Measurements from ENCODE around the gene TUBA4B.
"Not testable (repeated sequence)": the region's sequence is repeated elsewhere in the genome, so short reads cannot be mapped to it uniquely, and the experiment has no call there.

TUBA4B gene

GRCh38 chr2:219251656-219252055, 1.4 kb upstream of the TUBA4B start:
- no peak for TF ChIP-seq CTCF (IDR thresholded peaks at IDR 0.05; ENCODE audit: control extremely low read depth, extremely low read depth, low read depth, missing control alignments)
- CTCF ChIA-PET: interaction anchor here (1.4 to 10.2 kb wide), 5 partner anchors 10 to 92 kb away, joined by 3 to 116 read pairs (median 4); no protein-coding TSS in a partner anchor

GRCh38 chr2:219252084-219252483, 959 bp upstream of the TUBA4B start:
- TF ChIP-seq CTCF (IDR thresholded peaks at IDR 0.05; ENCODE audit: control extremely low read depth, extremely low read depth, low read depth, missing control alignments): no peak

More at GRCh38 chr2:219251656-219252055, 1.4 kb upstream of the TUBA4B start:
- POLR2A ChIA-PET: interaction anchor here (0.9 to 1.6 kb wide), 3 partner anchors 34 to 75 kb away, joined by 3 to 8 read pairs (median 4); partner anchors contain the start of gene CNPPD1
- no peak for DNase-seq (ENCODE audit: extremely low spot score)

GRCh38 chr2:219252570-219252899, 508 bp upstream of the TUBA4B start:
- POLR2A ChIA-PET: interaction anchor here (0.5 to 2.8 kb wide), 18 partner anchors 8 to 512 kb away, joined by 3 to 16 read pairs (median 5); partner anchors contain the start of genes CNPPD1 and ZFAND2B
- no peak for DNase-seq (ENCODE audit: extremely low spot score)
- no peak for TF ChIP-seq CTCF (IDR thresholded peaks at IDR 0.05; ENCODE audit: control extremely low read depth, extremely low read depth, low read depth, missing control alignments)
- CTCF ChIA-PET: interaction anchor here (0.8 to 10.2 kb wide), 12 partner anchors 9 to 135 kb away, joined by 3 to 116 read pairs (median 4); partner anchors contain the start of genes ANKZF1, ATG9A, DNAJB2 and DNPEP

More at GRCh38 chr2:219252084-219252483, 959 bp upstream of the TUBA4B start:
- ChIA-PET POLR2A (interaction anchor here (0.6 to 2.8 kb wide), 7 partner anchors 13 to 512 kb away, joined by 3 to 13 read pairs (median 4); partner anchors contain the start of gene CNPPD1), CTCF (interaction anchor here (0.8 to 10.2 kb wide), 10 partner anchors 10 to 136 kb away, joined by 3 to 116 read pairs (median 4); partner anchors contain the start of genes ANKZF1, ATG9A and DNPEP)
- DNase-seq (ENCODE audit: extremely low spot score): no peak

- CTCF ChIA-PET: interaction anchor here (0.8 to 10.2 kb wide), 13 partner anchors 8 to 276 kb away, joined by 3 to 116 read pairs (median 4); partner anchors contain the start of genes ANKZF1, ATG9A, GLB1L and STK16
- peak; percentile 98 for DNase-seq (ENCODE audit: extremely low spot score)
- POLR2A ChIA-PET: interaction anchor here (0.6 to 2.8 kb wide), 10 partner anchors 9 to 648 kb away, joined by 3 to 19 read pairs (median 6); partner anchors contain the start of genes DNAJB2, GLB1L, STK16 and ZFAND2B
- TF ChIP-seq CTCF (IDR thresholded peaks at IDR 0.05; ENCODE audit: control extremely low read depth, extremely low read depth, low read depth, missing control alignments): no peak
These were observed 928 bp downstream of the TUBA4B start, which contains the start of gene TUBA4A for GRCh38 chr2:219253753-219254589. TUBA4A (minus strand) TSS chr2:219253918; CDS start chr2:219253858, 60 bp downstream.

- DNase-seq (ENCODE audit: extremely low spot score): peak; percentile 57
- POLR2A ChIA-PET: interaction anchor here (0.7 to 2.8 kb wide), 7 partner anchors 9 to 47 kb away, joined by 3 to 19 read pairs (median 13); partner anchors contain the start of genes DNAJB2, GLB1L, STK16 and ZFAND2B
- CTCF ChIA-PET: interaction anchor here (0.8 to 10.2 kb wide), 14 partner anchors 9 to 275 kb away, joined by 3 to 116 read pairs (median 4); partner anchors contain the start of genes GLB1L and STK16
- no peak for TF ChIP-seq CTCF (IDR thresholded peaks at IDR 0.05; ENCODE audit: control extremely low read depth, extremely low read depth, low read depth, missing control alignments)
These were observed 1.7 kb downstream of the TUBA4B start for GRCh38 chr2:219254590-219255201.

GRCh38 chr2:219258942-219259341, 5.9 kb downstream of the TUBA4B start:
- POLR2A ChIA-PET; DNase-seq (ENCODE audit: extremely low spot score): not testable (repeated sequence)
- CTCF ChIA-PET: interaction anchor here (0.8 to 12.8 kb wide), 5 partner anchors 8 to 99 kb away, joined by 3 to 114 read pairs (median 6); partner anchors contain the start of gene DNAJB2
